ENCODE data around the gene ITGA2. TPM values are rescaled to one million over a fixed set of nuclear protein-coding genes. Genes with fewer than 3 reads are reported as not detected.

The ITGA2 gene
- total RNA-seq, 1 donor from 2014 or later = 2.4 TPM

DNA sequence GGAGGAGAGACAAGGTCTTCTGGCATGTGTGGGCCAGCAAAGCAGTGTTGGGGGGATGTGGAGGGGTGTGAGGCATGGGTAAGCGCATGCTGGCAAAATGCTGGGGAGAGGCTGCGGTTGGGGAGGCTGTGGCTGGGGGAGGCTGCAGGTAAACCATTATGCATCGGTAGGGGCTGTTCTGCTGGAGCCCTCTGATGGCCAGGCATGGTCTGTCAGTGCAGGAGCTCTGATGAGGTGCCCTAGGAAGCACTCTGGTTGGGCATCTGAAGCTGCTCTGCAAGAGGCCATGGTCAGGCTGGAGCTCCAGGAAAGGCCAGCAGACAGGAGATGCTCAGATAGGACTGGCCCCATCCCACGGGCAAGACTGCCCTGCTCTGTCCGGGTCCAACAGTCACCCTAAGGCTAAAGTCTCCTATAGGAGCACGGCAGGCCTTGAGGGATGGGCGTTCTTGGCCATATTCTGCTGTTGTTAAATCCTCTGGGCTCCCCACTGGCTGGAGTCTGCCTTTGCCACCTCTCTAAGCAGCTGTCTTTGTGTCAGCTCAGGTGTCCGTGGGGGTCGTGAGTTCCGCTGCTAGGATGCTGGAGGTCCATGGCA is 28.7 kb downstream of the ITGA2 start:
- DNase-seq (ENCODE audit: low spot score) = no peak

GRCh38 chr5:53019320-53019719 is 30.2 kb downstream of the ITGA2 start:
- no peak for DNase-seq (ENCODE audit: low spot score)

- no peak for DNase-seq (ENCODE audit: low spot score)
Measured at GRCh38 chr5:53022930-53023511, 33.9 kb downstream of the ITGA2 start.

DNA sequence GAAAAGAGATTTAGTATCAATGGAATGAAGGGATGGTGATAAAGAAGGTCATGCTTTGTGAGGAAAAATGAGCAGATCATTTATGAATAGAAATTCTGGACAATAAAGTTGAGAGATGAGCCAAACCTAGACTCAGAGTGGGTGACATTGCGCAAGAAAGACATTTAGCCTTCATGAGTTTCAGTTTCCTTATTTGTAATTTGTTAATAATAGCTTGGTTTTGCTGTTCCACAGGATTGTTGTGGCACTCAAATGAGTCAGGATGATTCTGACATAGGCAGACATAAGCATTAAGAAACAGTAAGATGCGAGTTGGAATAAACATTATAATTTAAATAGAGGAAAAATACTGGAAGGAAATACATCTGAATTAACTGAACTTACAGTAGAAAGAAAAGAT is 34.8 kb downstream of the ITGA2 start:
- DNase-seq (ENCODE audit: low spot score) = no peak

DNA sequence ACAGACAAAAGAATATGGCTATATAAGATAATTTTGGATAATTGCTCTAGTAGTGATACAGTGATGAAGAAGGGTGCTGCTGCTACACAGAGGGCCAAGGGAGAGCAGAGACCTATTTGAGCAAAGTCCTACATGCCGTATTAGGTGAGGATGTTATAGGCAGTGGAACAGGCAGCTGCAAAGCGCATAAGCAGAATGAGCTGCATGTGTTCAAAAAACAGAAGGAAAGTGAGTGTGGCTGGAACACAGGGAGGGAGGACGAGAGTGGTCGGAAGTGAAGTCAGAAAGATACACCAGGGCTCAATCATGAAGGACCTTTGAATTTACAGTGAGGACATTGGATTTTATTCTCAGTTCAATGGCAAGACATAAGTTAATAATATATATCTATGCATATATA is 35.4 kb downstream of the ITGA2 start:
- no peak for DNase-seq (ENCODE audit: low spot score)

- DNase-seq (ENCODE audit: low spot score) = no peak
Measured at GRCh38 chr5:53025487-53025886, 36.3 kb downstream of the ITGA2 start.

GRCh38 chr5:53027913-53028312 is 38.8 kb downstream of the ITGA2 start:
- no peak for DNase-seq (ENCODE audit: low spot score)

GRCh38 chr5:53029608-53030007 is 40.5 kb downstream of the ITGA2 start:
- DNase-seq (ENCODE audit: low spot score) = no peak

- DNase-seq (ENCODE audit: low spot score) = no peak
Measured at GRCh38 chr5:53030893-53031292, 41.7 kb downstream of the ITGA2 start.

- no peak for DNase-seq (ENCODE audit: low spot score)
Measured at GRCh38 chr5:53031695-53032096, 42.5 kb downstream of the ITGA2 start.

- DNase-seq (ENCODE audit: low spot score) = no peak
Measured at GRCh38 chr5:53032188-53032587, 43.0 kb downstream of the ITGA2 start.

- no peak for DNase-seq (ENCODE audit: low spot score)
Measured at GRCh38 chr5:53034832-53035231, 45.7 kb downstream of the ITGA2 start.

- no peak for DNase-seq (ENCODE audit: low spot score)
Measured at GRCh38 chr5:53035868-53036381, 46.8 kb downstream of the ITGA2 start.

DNA sequence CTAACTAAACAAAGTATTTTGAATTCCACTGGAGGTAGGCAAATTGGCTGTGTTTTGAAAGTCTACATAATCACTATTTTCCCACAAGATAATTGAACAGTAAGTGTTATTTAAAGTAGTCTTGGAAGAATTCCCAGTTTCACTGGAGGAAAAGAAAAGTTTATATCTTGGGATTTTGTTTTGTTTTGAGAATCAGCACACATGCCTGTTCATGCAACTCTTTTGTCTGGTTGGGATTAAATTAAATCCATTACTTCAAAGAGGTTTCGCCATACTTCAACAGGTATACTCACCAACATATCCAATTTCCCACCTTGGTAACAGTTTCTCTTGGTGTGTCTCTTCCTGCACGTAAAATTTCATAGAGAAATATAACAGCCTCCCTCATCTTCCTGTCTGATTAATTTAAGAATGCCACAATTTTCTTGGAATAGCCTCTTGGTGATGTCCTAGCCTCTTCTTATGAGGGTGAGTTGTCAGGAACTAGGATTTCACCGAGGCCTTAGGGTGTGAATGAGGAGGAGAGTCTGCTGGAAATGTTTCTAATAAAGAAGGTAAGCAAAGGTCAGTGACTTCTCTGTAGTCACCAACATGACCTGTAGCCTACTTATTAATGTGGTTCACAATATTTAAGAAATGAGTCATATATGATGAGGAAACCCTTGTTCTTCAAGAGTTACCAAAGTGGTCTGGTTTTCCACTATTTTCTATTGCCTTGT is 48.1 kb downstream of the ITGA2 start:
- DNase-seq (ENCODE audit: low spot score) = no peak

- no peak for DNase-seq (ENCODE audit: low spot score)
Measured at GRCh38 chr5:53038196-53038847, 49.2 kb downstream of the ITGA2 start.

DNA sequence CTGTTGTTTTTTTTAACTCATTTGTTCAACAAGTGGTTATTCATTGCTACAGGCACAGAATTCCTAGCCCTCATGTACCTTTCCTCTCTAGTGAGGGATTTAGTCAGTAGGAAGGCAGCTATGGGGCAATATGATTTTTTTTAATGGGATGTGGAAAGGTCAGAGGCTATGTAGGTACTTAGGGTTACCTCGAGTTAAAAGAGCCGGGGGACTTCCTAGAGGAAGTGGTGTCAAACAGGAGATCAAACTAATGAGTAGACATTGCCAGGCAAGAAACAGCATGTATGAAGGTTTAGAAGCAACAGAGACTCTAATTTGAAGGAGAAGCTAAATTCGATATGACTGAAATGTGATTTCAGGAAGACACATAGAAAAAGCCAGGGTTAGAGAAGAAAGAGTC is 50.7 kb downstream of the ITGA2 start:
- no peak for DNase-seq (ENCODE audit: low spot score)

GRCh38 chr5:53041071-53041692 is 52.0 kb downstream of the ITGA2 start:
- DNase-seq (ENCODE audit: low spot score) = no peak

DNA sequence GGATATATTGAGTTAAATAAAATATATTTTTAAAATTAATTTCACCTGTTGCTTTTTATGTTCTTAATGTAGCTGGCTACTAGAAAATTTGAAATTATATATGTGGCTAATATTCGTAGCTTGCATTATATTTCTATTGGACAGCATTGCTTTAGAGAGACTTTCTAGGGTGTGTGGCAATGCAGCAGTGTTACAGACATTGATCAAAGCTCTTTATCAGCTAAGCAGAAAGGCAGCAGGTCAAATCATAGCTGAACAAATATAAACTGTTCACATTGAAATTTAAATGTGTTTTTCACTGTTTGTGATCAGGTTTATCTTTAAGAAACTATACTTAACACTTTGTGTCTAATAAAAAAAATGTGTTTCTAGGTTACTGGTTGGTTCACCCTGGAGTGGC is 52.6 kb downstream of the ITGA2 start:
- no peak for DNase-seq (ENCODE audit: low spot score)

DNA sequence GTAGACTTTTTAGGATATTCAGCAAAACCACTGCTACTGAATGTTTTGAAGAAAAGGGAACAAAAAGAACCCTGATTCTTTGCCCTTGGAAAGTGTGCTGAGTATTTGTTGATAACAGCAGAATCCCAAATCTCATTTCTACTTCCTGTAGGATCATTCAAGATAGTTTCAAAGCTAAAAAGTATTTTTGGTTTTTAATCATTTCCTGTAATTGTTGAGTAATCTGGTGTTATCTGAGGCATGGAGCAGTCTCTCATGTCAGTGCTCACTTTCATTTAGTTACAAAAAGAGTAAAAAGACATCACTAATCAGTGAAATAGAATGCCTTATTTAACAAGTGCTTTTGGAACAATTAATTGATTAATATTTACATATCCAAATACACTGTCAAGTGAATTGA is 56.1 kb downstream of the ITGA2 start:
- no peak for DNase-seq (ENCODE audit: low spot score)

DNA sequence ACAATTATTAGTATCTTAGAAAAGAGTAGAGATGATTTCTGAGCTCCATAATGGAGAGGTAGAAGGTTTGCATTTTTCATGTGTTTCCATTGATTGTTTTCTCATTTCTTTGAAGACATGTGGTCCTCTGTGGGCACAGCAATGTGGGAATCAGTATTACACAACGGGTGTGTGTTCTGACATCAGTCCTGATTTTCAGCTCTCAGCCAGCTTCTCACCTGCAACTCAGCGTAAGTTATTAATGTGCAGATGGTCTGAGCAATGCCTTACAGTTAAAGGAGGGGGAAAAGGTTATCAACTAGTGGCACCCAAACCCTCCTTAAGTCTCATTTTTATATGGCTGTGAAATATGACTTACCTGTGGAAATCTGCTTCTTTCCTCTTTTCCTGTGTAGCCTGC is 59.1 kb downstream of the ITGA2 start:
- no peak for DNase-seq (ENCODE audit: low spot score)

DNA sequence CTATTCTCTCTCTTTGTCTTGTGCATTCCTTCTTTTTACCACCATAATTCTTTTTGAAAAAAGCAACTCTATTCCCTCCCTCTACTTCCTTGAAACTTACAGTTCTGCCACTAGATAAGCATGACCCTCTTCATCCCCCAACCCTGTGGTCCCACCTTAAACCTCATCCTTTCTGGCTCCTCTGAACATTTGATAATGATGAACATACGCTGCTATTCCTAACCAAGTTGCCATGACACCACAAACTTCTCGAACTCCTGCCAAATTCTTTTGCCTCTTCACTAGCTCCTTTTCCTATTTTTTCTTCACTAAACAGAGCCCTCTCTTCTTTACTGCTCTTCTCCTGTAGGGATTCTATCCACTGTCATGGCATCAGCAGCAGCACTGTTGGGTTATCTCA is 63.3 kb downstream of the ITGA2 start:
- no peak for DNase-seq (ENCODE audit: low spot score)

GRCh38 chr5:53053364-53053763 is 64.2 kb downstream of the ITGA2 start:
- no peak for DNase-seq (ENCODE audit: low spot score)

Measured in mesenteric fat pad (tissue), 1 donor.